GM18517 (cell line): Measurements from ENCODE around the gene KCND2.
A peak's percentile ranks its signal among the peaks of the same experiment; 100 is the strongest.
"Not testable (repeated sequence)": the region's sequence is repeated elsewhere in the genome, so short reads cannot be mapped to it uniquely, and the experiment has no call there.

Experiments used
- ATAC-seq: cut with Tn5 transposase; IDR thresholded peaks from one replicate; pipeline ENCODE4 v1.9.1; 2021; ENCODE audit warnings: mild to moderate bottlenecking, moderate library complexity; ENCODE audit not compliant: unreplicated experiment

KCND2 gene

DNA sequence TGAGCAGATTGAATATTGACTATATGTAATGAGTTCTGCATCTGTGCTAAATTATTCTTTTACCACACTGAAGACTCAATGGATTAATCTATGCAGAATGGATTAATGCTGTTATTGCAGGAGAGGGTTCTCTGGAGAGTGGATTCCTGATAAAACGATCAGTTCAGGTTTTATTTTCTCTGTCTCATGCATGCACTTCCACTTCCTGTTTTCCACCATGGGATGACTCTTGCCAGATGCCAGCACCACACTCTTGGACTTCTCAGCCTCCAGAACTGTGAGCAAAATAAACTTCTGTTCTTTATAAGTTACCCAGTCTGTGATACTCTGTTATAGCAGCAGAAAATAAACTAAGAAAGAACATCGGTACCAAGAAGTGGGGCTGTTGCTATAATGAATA lies 207.5 kb downstream of the KCND2 start:
- no peak for ATAC-seq

DNA sequence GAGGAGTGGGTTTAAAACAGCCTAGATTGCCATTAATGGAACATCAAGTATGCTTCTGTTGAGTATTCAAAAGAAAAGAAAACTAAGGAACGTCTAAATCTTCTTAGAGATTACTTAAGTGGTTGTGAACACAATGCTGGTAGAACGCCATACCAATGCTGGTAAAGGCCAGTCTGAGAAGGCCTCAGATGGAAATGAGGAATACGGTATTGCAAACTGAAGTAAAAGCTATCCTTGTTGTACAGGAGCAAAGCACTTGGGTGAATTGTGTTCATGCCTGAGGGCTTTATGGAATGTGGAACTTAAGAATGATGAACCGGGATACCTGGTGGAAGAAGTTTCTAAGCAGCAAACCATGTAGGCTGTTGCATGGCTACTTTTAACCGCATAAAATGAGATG lies 208.0 kb downstream of the KCND2 start:
- no peak for ATAC-seq

DNA sequence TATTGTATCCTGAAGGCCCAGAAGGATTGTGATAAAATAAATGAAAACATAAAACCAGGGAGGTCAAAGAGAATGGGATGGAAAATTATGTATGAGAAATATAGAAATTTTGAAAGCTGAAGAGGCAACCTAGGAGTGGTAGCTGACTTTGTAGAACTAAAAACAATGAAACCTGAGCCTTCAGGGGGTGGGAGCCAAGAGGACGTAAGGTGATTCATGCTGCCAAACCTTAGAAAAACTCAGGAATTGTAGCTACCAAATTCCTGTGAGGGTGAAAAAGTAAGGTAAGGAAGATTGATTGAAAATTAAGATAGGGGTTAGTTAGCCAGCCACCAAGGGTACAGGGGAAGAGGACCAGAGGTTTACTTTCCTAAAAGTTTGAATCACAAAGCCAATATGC lies 213.2 kb downstream of the KCND2 start:
- no peak for ATAC-seq

DNA sequence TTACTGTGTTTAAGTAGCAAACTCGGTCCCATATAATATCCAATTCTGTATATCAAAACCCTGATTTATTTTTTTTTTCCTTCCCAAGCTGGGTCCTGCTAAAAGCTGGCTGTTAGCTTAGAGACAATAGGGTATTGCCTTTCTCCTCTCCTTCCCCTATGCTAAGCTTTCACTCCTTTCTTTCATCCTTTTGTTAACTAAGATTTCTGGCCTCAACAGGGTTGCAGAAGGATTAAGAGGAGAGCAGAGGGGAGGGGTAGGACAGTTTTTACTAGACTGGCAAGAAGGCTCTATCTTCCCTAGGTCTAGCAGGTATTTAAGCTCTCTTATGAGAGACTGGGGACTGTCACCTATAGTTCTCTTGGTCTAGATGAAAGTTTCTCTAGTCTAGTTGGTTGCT lies 229.2 kb downstream of the KCND2 start:
- no peak for ATAC-seq

- no peak for ATAC-seq
These were observed 229.8 kb downstream of the KCND2 start for GRCh38 chr7:120502825-120503224.

- no peak for ATAC-seq
These were observed 231.4 kb downstream of the KCND2 start for GRCh38 chr7:120504386-120504785.

- ATAC-seq: no peak
These were observed 232.8 kb downstream of the KCND2 start for GRCh38 chr7:120505770-120506169.

GRCh38 chr7:120512701-120513100 lies 239.7 kb downstream of the KCND2 start:
- no peak for ATAC-seq

- no peak for ATAC-seq
These were observed 246.2 kb downstream of the KCND2 start for GRCh38 chr7:120519224-120519623.

DNA sequence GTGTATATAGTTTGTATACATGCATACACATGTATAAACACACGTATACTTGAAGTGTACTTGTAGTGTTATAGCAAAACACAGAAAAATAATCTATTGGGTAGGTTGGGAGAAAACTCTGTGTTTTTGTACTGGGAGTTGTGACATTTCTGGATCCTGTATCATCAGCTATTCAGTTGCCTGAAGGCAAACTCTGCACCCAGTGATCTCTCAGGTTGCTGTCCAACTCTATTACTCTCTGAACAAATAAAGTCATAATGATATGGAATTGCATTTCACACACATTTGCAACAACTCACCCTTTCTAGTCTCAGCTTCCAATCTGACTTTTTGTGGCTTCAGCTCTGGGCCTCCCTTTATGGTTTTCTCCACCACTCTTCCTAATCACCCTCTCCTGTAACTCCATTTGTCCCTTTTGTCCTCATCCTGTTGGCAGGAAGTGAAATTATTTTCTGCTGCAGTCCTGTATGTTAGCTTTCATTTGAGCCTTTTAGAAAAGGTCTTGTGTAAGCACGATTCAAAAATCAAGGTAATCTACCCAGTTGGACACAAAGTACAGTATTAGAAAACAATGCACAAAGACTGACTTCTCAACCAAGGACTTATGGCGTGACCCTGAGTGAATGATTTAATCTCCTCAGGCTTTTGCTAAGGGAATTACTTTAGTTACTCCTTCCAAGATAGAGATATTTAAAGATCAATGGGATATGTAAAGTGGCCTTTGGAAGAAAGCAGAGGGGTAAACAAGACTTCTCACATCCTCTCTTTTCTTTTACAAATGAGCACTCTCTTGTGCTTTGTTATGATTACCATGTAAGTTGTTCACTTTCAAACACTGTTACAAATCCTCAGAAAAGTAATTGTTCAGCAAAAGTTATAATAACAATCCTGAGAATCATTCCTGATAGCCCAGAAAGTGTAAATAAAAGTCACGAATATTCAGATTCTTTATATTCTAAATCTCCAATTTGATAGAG lies 249.1 kb downstream of the KCND2 start:
- no peak for ATAC-seq

DNA sequence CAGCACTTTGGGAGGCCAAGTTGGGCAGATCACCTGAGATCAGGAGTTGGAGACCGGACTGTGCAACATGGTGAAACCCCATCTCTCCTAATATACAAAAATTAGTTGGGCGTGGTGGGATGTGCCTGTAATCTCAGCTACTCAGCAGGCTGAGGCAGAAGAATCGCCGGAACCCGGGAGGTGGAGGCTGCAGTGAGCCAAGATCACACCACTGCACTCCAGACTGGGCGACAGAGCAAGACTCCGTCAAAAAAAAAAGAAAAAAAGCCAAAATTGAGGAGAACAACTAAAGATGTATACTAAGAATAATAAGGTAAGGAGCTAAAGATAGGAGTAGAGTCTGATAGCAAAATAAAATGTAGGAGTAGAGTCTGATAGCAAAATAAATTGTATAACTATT lies 251.0 kb downstream of the KCND2 start:
- ATAC-seq: no peak

- ATAC-seq: no peak
These were observed 254.0 kb downstream of the KCND2 start for GRCh38 chr7:120526902-120527509.

GRCh38 chr7:120529736-120530135 lies 256.8 kb downstream of the KCND2 start:
- no peak for ATAC-seq

DNA sequence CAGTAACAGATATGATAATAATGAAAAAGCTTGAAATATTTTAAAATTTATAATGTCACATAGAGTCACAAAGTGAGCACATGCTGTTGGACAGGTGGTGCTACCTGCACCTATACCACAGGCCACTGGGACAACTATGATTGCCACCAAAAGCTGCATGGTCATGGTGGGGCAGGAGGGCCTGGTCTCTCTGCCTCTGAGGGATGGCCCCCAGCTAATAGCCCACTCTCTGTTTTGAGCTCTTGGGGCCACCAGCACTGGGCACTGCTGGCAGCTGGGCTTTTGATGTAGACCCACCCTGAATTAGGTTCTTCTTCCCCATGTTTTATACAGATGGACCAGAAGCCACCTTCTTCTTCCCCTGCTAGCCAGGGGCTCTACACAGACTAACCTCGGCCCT lies 265.4 kb downstream of the KCND2 start:
- no peak for ATAC-seq

DNA sequence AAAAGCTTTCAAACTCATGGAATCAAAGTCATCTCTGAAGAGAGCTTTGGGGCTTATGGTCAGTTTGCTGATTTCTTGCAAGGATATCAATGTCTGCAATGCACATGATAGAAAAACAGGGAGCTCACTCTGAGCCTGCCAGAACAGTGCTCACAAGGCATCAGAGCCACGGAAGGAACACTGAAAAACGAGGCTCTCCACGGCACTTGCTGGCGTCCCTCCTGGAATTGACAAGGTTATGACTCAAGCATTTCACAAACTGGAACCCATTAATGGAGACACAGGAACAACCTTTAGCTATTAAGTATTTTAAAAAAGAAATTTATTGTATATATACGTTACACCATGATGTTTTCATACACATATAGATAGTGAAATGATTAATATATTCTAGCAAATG lies 266.3 kb downstream of the KCND2 start:
- no peak for ATAC-seq

DNA sequence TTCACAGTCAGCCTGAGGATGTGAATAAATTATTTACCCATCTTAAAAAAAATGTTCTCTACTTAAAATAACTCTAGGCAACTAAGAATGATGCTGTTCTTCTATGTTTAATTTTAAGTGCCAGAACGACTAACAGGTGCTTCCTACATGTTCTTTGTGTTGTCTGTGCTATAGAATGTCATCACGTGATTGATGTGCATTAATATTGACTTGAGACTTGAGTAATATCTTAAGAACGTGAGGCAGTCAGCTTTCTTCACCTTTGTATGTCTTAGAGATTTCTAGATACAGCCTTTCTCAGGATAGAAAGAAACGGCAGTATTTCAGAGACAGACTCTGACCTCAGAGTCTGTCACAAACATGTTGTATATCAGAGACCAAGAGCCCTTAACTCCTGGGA lies 274.6 kb downstream of the KCND2 start:
- no peak for ATAC-seq

- no peak for ATAC-seq
These were observed 277.6 kb downstream of the KCND2 start for GRCh38 chr7:120550494-120551048.

DNA sequence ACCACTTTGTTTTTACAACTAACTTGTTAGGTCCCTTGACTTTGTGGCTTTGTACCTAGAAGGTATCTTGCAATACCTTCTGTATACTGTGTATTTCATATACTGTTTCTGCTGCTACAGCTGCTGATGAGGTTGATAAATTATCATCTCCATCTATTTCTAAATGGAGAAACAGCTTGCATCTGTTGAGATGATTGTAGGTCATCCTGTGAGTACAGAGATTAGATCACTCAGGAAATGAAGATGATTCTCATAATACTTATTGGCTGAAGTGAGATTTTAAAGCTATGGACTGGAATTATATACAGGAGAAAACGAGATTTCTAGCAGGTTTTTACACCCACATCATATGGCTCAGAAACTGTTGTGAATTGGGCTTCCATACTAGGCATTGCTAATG lies 280.5 kb downstream of the KCND2 start:
- ATAC-seq: peak; percentile 39

GRCh38 chr7:120554960-120555571 lies 282.1 kb downstream of the KCND2 start:
- peak; percentile 77 for ATAC-seq

GRCh38 chr7:120564145-120564544 lies 291.2 kb downstream of the KCND2 start:
- no peak for ATAC-seq

- no peak for ATAC-seq
These were observed 294.2 kb downstream of the KCND2 start for GRCh38 chr7:120567204-120567603.

- ATAC-seq: not testable (repeated sequence)
These were observed 305.7 kb downstream of the KCND2 start for GRCh38 chr7:120578657-120579056.
